Fibroblast of the aortic adventitia (primary cell): ENCODE data around the gene BIN1. TPM values are rescaled to one million over a fixed set of nuclear protein-coding genes. Genes with fewer than 3 reads are reported as not detected.
"Not testable (repeated sequence)": the region's sequence is repeated elsewhere in the genome, so short reads cannot be mapped to it uniquely, and the experiment has no call there.

ENCODE experiments used
- DNase-seq: peaks from one replicate; pipeline ENCODE4 v3.0.0-alpha.2; 2010; ENCODE audit warnings: low read depth
- H3K4me3 ChIP-seq: 2 replicates; pipeline ENCODE4 v1.5.1; 2011; ENCODE audit warnings: low read depth, mild to moderate bottlenecking, control low read depth, low read length, moderate library complexity
- CTCF ChIP-seq: IDR thresholded peaks from 2 replicates; pipeline ENCODE4 v1.5.1; 2011; ENCODE audit warnings: mild to moderate bottlenecking, low read length, control low read depth, inconsistent platforms; ENCODE audit not compliant: insufficient read depth
- total RNA-seq: library from RNA; depleted of rRNA; stranded (reverse); fragments of >200 nt; gene quantifications from 2 replicates; pipeline ENCODE4 v1.2.3, GENCODE V29; 2012; ENCODE audit warnings: low replicate concordance

The BIN1 gene
- total RNA-seq, 1 donor: 68.7 TPM

DNA sequence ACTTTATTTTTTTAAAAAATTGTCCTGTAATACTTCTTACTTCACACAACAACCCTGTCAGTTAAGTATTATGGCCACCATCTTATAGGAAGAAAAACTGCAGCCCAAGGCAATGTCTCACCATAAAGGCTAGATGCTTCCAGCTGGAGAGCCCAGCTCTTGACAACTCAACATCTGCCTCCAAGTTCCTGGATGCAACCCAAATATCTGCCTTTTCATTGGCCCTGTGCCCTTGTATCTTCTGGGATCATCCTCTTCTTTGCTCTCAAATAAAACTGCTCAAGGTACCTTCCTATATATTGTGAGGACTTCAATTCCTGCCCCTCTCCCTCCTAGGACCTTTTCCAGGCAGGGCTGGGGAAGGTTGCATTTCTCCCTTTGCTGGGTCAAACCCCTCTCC lies 69.5 kb downstream of the BIN1 start:
- no peak overlapping the region for H3K4me3 ChIP-seq
- DNase-seq: no peak
- no peak for TF ChIP-seq CTCF

GRCh38 chr2:127034883-127035611 lies 71.9 kb downstream of the BIN1 start:
- H3K4me3 ChIP-seq: no peak overlapping the region
- no peak for TF ChIP-seq CTCF
- no peak for DNase-seq

DNA sequence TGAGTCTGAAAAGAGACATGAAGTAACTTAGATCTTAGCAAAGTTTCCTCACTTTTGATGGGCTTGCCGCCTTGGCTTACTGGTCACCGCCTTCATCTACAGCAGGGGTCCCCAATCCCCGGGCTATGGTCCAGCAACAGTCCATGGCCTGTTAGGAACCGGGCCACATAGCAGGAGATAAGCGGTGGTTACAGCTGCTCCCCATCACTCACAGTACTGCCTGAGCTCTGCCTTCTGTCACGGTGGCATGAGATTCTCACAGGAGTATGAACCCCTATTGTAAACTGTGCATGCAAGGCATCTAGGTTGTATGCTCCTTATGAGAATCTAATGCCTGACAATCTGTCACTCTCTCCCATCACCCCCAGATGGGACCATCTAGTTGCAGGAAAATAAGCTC lies 72.9 kb downstream of the BIN1 start:
- no peak for TF ChIP-seq CTCF
- no peak for DNase-seq
- H3K4me3 ChIP-seq: no peak overlapping the region

DNA sequence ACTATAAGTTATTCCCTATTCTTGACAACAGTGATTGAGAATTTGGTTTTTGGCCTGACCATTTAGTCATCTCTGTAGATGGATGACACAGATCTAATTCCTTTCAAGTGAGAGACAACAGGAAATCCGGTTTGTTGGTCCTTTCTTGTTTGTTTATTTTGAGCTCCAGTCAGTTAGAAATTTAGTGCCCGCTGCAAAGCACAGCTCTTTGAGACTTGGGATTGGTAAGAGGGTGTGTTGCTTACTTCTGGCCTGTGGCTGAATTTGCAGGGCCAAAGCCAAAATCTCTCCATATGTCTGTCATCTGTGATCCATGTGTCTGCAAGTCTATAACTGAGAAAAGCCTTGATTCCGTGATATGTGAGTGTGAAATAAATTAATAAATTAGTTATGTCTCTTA lies 74.3 kb downstream of the BIN1 start:
- H3K4me3 ChIP-seq: no peak overlapping the region
- no peak for TF ChIP-seq CTCF
- DNase-seq: no peak

- DNase-seq: no peak
- no peak overlapping the region for H3K4me3 ChIP-seq
- TF ChIP-seq CTCF: no peak
These were observed 77.5 kb downstream of the BIN1 start for GRCh38 chr2:127029350-127030051.

DNA sequence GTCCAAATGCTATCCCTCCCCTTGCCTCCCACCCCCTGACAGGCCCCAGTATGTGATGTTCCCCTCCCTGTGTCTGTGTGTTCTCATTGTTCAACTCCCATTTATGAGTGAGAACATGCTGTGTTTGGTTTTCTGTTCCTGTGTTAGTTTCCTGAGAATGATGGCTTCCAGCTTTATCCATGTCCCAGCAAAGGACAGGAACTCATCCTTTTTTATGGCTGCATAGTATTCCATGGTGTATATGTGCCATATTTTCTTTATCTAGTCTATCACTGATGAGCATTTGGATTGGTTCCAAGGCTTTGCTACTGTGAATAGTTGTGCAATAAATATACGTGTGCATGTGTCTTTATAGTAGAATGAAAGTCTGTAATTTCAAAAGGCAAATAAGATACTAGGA lies 78.2 kb downstream of the BIN1 start:
- H3K4me3 ChIP-seq, DNase-seq: not testable (repeated sequence)

DNA sequence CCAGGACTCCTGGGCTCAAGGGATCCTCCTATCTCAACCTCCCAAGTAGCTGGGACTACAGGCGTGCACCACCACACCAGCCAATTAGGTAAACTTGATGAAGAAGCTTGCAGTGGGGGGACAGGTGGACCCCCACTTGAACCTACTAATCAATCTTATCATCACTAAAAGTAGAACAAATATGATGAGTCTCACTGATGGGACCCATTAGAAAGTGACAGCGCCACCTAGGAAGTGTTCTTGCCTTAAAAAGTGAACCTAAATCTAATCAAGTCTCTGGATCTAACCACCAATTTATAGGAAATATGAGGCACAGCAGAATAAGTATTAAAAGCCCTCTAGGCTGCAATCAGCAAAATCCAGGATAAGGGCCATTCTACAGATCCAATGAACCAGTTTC lies 79.2 kb downstream of the BIN1 start:
- no peak for DNase-seq
- TF ChIP-seq CTCF: no peak
- H3K4me3 ChIP-seq: no peak overlapping the region
